ENCODE measurements around the gene KCNC3. TPM values are rescaled to one million over a fixed set of nuclear protein-coding genes. Genes with fewer than 3 reads are reported as not detected.
A peak's percentile ranks its signal among the peaks of the same experiment; 100 is the strongest.

The KCNC3 gene
- total and polyA plus RNA-seq, 4 donors: 0.56 to 1.6 (median 1.1) TPM

DNA sequence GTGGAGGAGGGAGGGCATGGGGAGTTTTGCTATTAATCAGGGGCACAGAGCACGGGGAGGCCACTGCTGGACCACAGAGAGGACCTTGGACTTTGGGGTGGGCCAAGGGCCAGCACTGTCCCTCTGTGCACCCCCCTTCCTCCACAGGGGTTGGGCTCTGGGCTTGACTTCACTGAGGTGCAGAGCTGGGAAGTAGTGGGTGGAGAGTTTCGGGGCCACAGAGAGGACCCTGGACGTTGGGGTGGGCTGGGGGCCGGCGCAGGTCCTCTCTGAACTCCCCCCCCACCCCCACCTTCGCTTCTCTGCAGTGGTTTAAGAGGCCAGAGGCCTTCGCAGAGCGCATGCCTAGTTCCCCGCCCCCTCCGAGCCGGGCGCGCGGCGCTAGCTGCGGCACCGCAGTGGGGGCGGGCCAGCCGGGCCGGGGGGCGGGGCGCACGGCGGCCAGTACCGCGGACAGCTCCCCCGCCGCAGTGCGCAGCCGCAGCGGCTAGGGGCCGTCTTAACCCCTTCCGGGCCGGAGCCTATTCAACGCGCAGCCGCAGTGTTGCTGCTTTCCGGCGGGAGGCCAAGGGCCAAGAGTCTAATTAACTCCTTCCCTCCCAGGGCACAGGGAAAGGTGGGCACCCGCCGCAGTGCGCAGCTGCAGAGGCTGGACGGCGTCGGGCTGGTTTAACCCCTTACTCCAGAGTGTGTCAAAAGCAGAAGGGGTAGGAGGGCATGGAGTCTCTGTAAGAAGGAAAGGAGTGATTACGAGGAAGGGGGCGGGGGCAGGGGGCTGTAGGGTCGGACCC lies 3.7 kb downstream of the KCNC3 start:
- Histone ChIP-seq H3K36me3 (ENCODE audit: control insufficient read depth in 4 of 4, insufficient read depth in 3 of 4, low read depth in 1 of 4, low read length in 3 of 4) (peaks cover 0 to 7% (median 1%) of the 10 kb centered on the region in 4 donors), H3K4me3 (ENCODE audit: low read depth in 1 of 3, low read length in 3 of 3) (peak overlapping the region in 1 of 3 donors; percentile 3), H3K9ac (ENCODE audit: low read depth in 1 of 2, low read length in 2 of 2) (no peak overlapping the region), H3K9me3 (ENCODE audit: control insufficient read depth in 4 of 4, low read length in 3 of 4) (no peaks in the 10 kb centered on the region), H3K27ac (ENCODE audit: low read depth in 1 of 2, low read length in 2 of 2) (no peak overlapping the region), H3K4me1 (ENCODE audit: control insufficient read depth in 4 of 4, insufficient read depth in 4 of 4, low read length in 3 of 4) (peaks cover 17 to 42% (median 30%) of the 10 kb centered on the region in 4 donors), H3K27me3 (ENCODE audit: control insufficient read depth in 4 of 4, insufficient read depth in 4 of 4, low read length in 3 of 4) (peaks cover 0 to 3% (median 0%) of the 10 kb centered on the region in 4 donors)
- DNase-seq (ENCODE audit: low spot score): peak; percentile 80
- WGBS: 1% methylated on average over 48 of the region's 48 CpGs
- TF ChIP-seq CTCF (IDR thresholded peaks at IDR 0.05; ENCODE audit: low read depth, low read length, missing input control) (no peak), HNF4A (conservative IDR thresholded peaks at IDR 0.05) (peak; percentile 10 to 77), RXRA (IDR thresholded peaks at IDR 0.05) (peak in 1 of 2 donors; percentile 15), REST (IDR thresholded peaks at IDR 0.05) (peak; percentile 98), SP1 (IDR thresholded peaks at IDR 0.05) (peak; percentile 50), HNF4G (IDR thresholded peaks at IDR 0.05) (peak; percentile 41)

DNA sequence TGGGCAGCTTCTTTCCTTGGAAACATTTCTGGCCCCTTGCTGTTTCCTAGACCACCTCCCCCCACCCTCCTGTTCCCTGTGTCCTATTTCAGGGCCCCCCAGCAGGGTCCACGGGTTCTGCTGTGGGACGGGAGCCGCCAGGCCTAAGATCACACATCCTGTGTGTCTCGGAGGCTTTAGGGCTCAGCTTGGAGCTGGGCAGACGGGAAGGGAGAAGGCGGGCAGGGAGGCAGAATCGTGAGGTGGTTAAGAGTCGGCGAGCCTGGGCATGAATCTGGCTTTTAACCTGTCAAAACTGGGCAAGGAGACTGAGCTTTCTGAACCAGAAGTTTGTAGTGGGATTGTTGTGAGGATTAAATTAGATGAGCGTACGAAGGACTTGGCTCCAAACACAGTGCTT lies 4.8 kb downstream of the KCNC3 start:
- peaks cover 0 to 7% (median 1%) of the 10 kb centered on the region in 4 donors for H3K36me3 ChIP-seq (ENCODE audit: control insufficient read depth in 4 of 4, insufficient read depth in 3 of 4, low read depth in 1 of 4, low read length in 3 of 4)
- no peak overlapping the region for H3K9ac ChIP-seq (ENCODE audit: low read depth in 1 of 2, low read length in 2 of 2)
- TF ChIP-seq FOXA2 (IDR thresholded peaks at IDR 0.05) (no peak), CTCF (IDR thresholded peaks at IDR 0.05; ENCODE audit: low read depth, low read length, missing input control) (no peak)
- no peak overlapping the region for H3K27ac ChIP-seq (ENCODE audit: low read depth in 1 of 2, low read length in 2 of 2)
- DNase-seq (ENCODE audit: low spot score): no peak
- H3K4me1 ChIP-seq (ENCODE audit: control insufficient read depth in 4 of 4, insufficient read depth in 4 of 4, low read length in 3 of 4): peaks cover 9 to 30% (median 21%) of the 10 kb centered on the region in 4 donors
- peaks cover 0 to 3% (median 0%) of the 10 kb centered on the region in 4 donors for H3K27me3 ChIP-seq (ENCODE audit: control insufficient read depth in 4 of 4, insufficient read depth in 4 of 4, low read length in 3 of 4)
- 85% methylated on average over 11 of the region's 11 CpGs for WGBS
- no peak overlapping the region for H3K4me3 ChIP-seq (ENCODE audit: low read depth in 1 of 3, low read length in 3 of 3)
- no peaks in the 10 kb centered on the region for H3K9me3 ChIP-seq (ENCODE audit: control insufficient read depth in 4 of 4, low read length in 3 of 4)

DNA sequence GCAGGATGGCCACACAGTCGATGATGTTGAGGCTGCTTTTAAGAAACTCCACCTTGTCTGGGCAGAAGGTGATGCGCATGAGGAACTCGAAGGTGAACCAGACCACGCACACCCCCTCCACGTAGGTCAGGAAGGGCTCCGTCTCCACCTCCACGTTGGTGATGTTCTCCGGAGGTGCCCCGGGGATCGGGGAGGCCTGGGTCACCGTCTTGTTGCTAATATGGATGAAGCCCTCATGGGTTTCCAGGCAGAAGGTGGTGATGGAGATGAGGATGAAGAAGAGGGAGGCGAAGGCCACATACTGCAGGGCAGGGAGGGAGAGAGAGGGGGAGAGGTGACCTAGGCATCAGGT lies 5.4 kb downstream of the KCNC3 start:
- peaks cover 9 to 29% (median 21%) of the 10 kb centered on the region in 4 donors for H3K4me1 ChIP-seq (ENCODE audit: control insufficient read depth in 4 of 4, insufficient read depth in 4 of 4, low read length in 3 of 4)
- H3K4me3 ChIP-seq (ENCODE audit: low read depth in 1 of 3, low read length in 3 of 3): no peak overlapping the region
- no peak for DNase-seq (ENCODE audit: low spot score)
- H3K36me3 ChIP-seq (ENCODE audit: control insufficient read depth in 4 of 4, insufficient read depth in 3 of 4, low read depth in 1 of 4, low read length in 3 of 4): peaks cover 0 to 7% (median 1%) of the 10 kb centered on the region in 4 donors
- no peaks in the 10 kb centered on the region for H3K9me3 ChIP-seq (ENCODE audit: control insufficient read depth in 4 of 4, low read length in 3 of 4)
- H3K27ac ChIP-seq (ENCODE audit: low read depth in 1 of 2, low read length in 2 of 2): no peak overlapping the region
- peaks cover 0 to 3% (median 0%) of the 10 kb centered on the region in 4 donors for H3K27me3 ChIP-seq (ENCODE audit: control insufficient read depth in 4 of 4, insufficient read depth in 4 of 4, low read length in 3 of 4)
- H3K9ac ChIP-seq (ENCODE audit: low read depth in 1 of 2, low read length in 2 of 2): no peak overlapping the region
- WGBS: 93% methylated on average over 12 of the region's 12 CpGs
- TF ChIP-seq RAD21 (IDR thresholded peaks at IDR 0.05) (no peak), TAF1 (conservative IDR thresholded peaks at IDR 0.05) (no peak), JUND (IDR thresholded peaks at IDR 0.05) (no peak), NR2F2 (IDR thresholded peaks at IDR 0.05) (no peak), HNF4A (conservative IDR thresholded peaks at IDR 0.05) (no peak), YY1 (IDR thresholded peaks at IDR 0.05) (no peak)
- TF ChIP-seq, protein P1, sequence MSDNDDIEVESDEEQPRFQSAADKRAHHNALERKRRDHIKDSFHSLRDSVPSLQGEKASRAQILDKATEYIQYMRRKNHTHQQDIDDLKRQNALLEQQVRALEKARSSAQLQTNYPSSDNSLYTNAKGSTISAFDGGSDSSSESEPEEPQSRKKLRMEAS (IDR thresholded peaks at IDR 0.05): no peak
- TF ChIP-seq, protein P2, sequence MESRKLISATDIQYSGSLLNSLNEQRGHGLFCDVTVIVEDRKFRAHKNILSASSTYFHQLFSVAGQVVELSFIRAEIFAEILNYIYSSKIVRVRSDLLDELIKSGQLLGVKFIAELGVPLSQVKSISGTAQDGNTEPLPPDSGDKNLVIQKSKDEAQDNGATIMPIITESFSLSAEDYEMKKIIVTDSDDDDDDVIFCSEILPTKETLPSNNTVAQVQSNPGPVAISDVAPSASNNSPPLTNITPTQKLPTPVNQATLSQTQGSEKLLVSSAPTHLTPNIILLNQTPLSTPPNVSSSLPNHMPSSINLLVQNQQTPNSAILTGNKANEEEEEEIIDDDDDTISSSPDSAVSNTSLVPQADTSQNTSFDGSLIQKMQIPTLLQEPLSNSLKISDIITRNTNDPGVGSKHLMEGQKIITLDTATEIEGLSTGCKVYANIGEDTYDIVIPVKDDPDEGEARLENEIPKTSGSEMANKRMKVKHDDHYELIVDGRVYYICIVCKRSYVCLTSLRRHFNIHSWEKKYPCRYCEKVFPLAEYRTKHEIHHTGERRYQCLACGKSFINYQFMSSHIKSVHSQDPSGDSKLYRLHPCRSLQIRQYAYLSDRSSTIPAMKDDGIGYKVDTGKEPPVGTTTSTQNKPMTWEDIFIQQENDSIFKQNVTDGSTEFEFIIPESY (IDR thresholded peaks at IDR 0.05): no peak
- TF ChIP-seq, protein P3, sequence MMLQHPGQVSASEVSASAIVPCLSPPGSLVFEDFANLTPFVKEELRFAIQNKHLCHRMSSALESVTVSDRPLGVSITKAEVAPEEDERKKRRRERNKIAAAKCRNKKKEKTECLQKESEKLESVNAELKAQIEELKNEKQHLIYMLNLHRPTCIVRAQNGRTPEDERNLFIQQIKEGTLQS (IDR thresholded peaks at IDR 0.05): no peak
